Tibial nerve (tissue), 4 donors: ENCODE measurements around the gene PRR30. TPM values are rescaled to one million over a fixed set of nuclear protein-coding genes. Genes with fewer than 3 reads are reported as not detected.

Source experiments
- DNase-seq, 2 donors: peaks; one replicate each; pipeline ENCODE4 v3.0.0-alpha.2; 2019; ENCODE audit warnings: low spot score in 2 of 2
- H3K27ac ChIP-seq, 4 donors: fragments of 200-600 bp; sonication (generic) in 3 of 4; one replicate each; pipeline ENCODE4 v1.5.1; 2017 to 2019; ENCODE audit warnings: mild to moderate bottlenecking in 1 of 4
- H3K27me3 ChIP-seq, 2 donors: fragments of 200-600 bp; sonication (generic) in 1 of 2; one replicate each; pipeline versions ENCODE4 v1.5.1 to v1.6.0; 2017 to 2019
- H3K36me3 ChIP-seq, 3 donors: fragments of 200-600 bp; sonication (generic); one replicate each; pipeline ENCODE4 v1.5.1; 2018 to 2019
- H3K4me1 ChIP-seq, 4 donors: fragments of 200-600 bp; sonication (generic) in 3 of 4; one replicate each; pipeline ENCODE4 v1.5.1; 2017 to 2019
- H3K4me3 ChIP-seq, 4 donors: fragments of 200-600 bp; sonication (generic) in 3 of 4; one replicate each; pipeline ENCODE4 v1.5.1; 2017 to 2019; ENCODE audit warnings: mild to moderate bottlenecking in 1 of 4, moderate library complexity in 1 of 4
- H3K9me3 ChIP-seq, 4 donors: fragments of 200-600 bp; sonication (generic) in 3 of 4; one replicate each; pipeline ENCODE4 v1.5.1; 2017 to 2019
- EP300 ChIP-seq, 2 donors: sonication (generic); formaldehyde crosslinking; IDR thresholded peaks; one replicate each; pipeline ENCODE4 v1.6.1; 2017; ENCODE audit warnings: antibody characterized with exemption in 2 of 2, mild to moderate bottlenecking in 1 of 2
- POLR2A ChIP-seq, 2 donors: fragments of 450-650 bp; IDR thresholded peaks; one replicate each; pipeline ENCODE4 v1.6.1; 2017; ENCODE audit warnings: antibody characterized with exemption in 2 of 2, mild to moderate bottlenecking in 2 of 2, moderate library complexity in 2 of 2
- WGBS, 2 donors: methylation state at CpG; one replicate each; pipeline ENCODE4 v1.1.5; 2018; 5-methylcytosine and 5-hydroxymethylcytosine counted together
- total RNA-seq, 4 donors: library from RNA; depleted of rRNA; stranded (reverse); fragments of >200 nt; gene quantifications; one replicate each; pipeline ENCODE4 v1.1.0, GENCODE V29; 2016
- TF ChIP-seq, protein P1 (sequence below), 5 experiments: fragments of 200-600 bp in 3 of 5; fragments of 450-650 bp in 2 of 5; sonication (generic) in 3 of 5; IDR thresholded peaks; one replicate each; pipeline ENCODE4 v1.5.1; 2016 to 2019; ENCODE audit warnings: antibody characterized with exemption in 5 of 5, mild to moderate bottlenecking in 3 of 5, moderate library complexity in 2 of 5

Gene PRR30
- total RNA-seq, 4 donors from 2014 or later = not detected

- TF ChIP-seq POLR2A (IDR thresholded peaks at IDR 0.05) = no peak
- TF ChIP-seq EP300 (IDR thresholded peaks at IDR 0.05) = no peak
- TF ChIP-seq, protein P1, sequence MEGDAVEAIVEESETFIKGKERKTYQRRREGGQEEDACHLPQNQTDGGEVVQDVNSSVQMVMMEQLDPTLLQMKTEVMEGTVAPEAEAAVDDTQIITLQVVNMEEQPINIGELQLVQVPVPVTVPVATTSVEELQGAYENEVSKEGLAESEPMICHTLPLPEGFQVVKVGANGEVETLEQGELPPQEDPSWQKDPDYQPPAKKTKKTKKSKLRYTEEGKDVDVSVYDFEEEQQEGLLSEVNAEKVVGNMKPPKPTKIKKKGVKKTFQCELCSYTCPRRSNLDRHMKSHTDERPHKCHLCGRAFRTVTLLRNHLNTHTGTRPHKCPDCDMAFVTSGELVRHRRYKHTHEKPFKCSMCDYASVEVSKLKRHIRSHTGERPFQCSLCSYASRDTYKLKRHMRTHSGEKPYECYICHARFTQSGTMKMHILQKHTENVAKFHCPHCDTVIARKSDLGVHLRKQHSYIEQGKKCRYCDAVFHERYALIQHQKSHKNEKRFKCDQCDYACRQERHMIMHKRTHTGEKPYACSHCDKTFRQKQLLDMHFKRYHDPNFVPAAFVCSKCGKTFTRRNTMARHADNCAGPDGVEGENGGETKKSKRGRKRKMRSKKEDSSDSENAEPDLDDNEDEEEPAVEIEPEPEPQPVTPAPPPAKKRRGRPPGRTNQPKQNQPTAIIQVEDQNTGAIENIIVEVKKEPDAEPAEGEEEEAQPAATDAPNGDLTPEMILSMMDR (IDR thresholded peaks at IDR 0.05) = no peak
Observed at GRCh38 chr2:27099334-27099955, 39.8 kb downstream of the PRR30 start.

DNA sequence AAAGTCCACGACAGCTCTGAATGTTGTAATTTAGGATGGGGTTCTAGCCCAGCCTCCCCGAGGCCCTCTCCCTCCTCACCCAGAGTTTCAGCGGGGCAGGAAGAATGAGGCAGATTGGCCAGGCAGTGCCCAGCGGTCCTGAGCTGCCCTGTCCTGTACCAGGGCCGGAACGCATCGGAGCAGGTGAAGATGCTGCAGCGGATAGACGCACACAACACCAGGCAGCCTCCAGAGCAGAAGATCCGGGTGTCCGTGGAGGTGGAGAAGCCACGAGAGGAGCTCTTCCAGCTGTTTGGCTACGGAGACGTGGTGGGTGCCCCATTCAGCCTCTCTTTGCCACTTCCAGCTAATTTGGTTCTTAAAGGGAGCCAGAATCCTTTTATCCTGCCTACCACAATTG is 41.9 kb downstream of the PRR30 start:
- WGBS, 2 donors = 83% methylated on average over 14 of the region's 14 CpGs
- DNase-seq = no peak
- TF ChIP-seq EP300 (IDR thresholded peaks at IDR 0.05) = no peak
- TF ChIP-seq, protein P1 (IDR thresholded peaks at IDR 0.05) = no peak
- TF ChIP-seq POLR2A (IDR thresholded peaks at IDR 0.05) = no peak
- H3K9me3 ChIP-seq = no peaks in the 10 kb centered on the region
- no peak overlapping the region for H3K27ac ChIP-seq
- peaks cover 0 to 12% (median 4%) of the 10 kb centered on the region in 4 donors for H3K4me1 ChIP-seq
- no peaks in the 10 kb centered on the region for H3K27me3 ChIP-seq
- peaks cover 0 to 16% (median 0%) of the 10 kb centered on the region in 3 donors for H3K36me3 ChIP-seq
- H3K4me3 ChIP-seq = no peak overlapping the region

More at GRCh38 chr2:27099334-27099955, 39.8 kb downstream of the PRR30 start:
- no peaks in the 10 kb centered on the region for H3K27me3 ChIP-seq
- no peak overlapping the region for H3K4me3 ChIP-seq
- H3K36me3 ChIP-seq = peaks cover 0 to 16% (median 0%) of the 10 kb centered on the region in 3 donors
- 80 to 85% methylated on average over 3 to 6 of the region's 19 CpGs for WGBS, 2 donors
- DNase-seq = no peak
- no peaks in the 10 kb centered on the region for H3K9me3 ChIP-seq
- peaks cover 0 to 12% (median 4%) of the 10 kb centered on the region in 4 donors for H3K4me1 ChIP-seq
- no peak overlapping the region for H3K27ac ChIP-seq

GRCh38 chr2:27096748-27097297 is 42.4 kb downstream of the PRR30 start:
- Histone ChIP-seq H3K36me3 (peaks cover 0 to 19% (median 0%) of the 10 kb centered on the region in 3 donors), H3K27me3 (no peaks in the 10 kb centered on the region), H3K9me3 (no peaks in the 10 kb centered on the region), H3K27ac (peak overlapping the region in 1 of 4 donors; percentile 39), H3K4me3 (no peak overlapping the region), H3K4me1 (peaks cover 0 to 12% (median 4%) of the 10 kb centered on the region in 4 donors)
- DNase-seq = no peak
- 58 to 62% methylated on average over 3 of the region's 3 CpGs for WGBS, 2 donors
- TF ChIP-seq POLR2A (IDR thresholded peaks at IDR 0.05) (no peak), EP300 (IDR thresholded peaks at IDR 0.05) (no peak)
- TF ChIP-seq, protein P1 (IDR thresholded peaks at IDR 0.05) = no peak

- peak in 1 of 2 donors; percentile 48 for DNase-seq
- H3K4me1 ChIP-seq = peaks cover 0 to 12% (median 4%) of the 10 kb centered on the region in 4 donors
- H3K27me3 ChIP-seq = no peaks in the 10 kb centered on the region
- H3K36me3 ChIP-seq = peaks cover 0 to 21% (median 0%) of the 10 kb centered on the region in 3 donors
- H3K27ac ChIP-seq = peak overlapping the region in 1 of 4 donors; percentile 39
- H3K9me3 ChIP-seq = no peaks in the 10 kb centered on the region
- WGBS, 2 donors = 29 to 30% methylated on average over 18 of the region's 18 CpGs
- peak overlapping the region in 3 of 4 donors; percentile 15 to 39 (median 28) for H3K4me3 ChIP-seq
- TF ChIP-seq, protein P1 (IDR thresholded peaks at IDR 0.05) = no peak
- TF ChIP-seq POLR2A (IDR thresholded peaks at IDR 0.05) (no peak), EP300 (IDR thresholded peaks at IDR 0.05) (no peak)
Observed at GRCh38 chr2:27095745-27096651, 43.2 kb downstream of the PRR30 start.
